Memory B cell (primary cell): Measurements from ENCODE around the gene SORCS1.

Experiments used
- ATAC-seq: fragments of 150-1000 bp; cut with Tn5 transposase; 2 replicates; pipeline ENCODE4 v1.10.0; 2021; ENCODE audit warnings: low read depth, mild to moderate bottlenecking, moderate library complexity
- DNase-seq, 2 donors: peaks; one replicate each; pipeline ENCODE4 v3.0.0; 2022; ENCODE audit warnings: low spot score in 2 of 2
- H3K27ac Mint-ChIP-seq: one replicate; pipeline ENCODE4 v1.8.0; 2022; ENCODE audit warnings: mild to moderate bottlenecking, moderate library complexity, mixed read lengths
- H3K27me3 Mint-ChIP-seq: one replicate; pipeline ENCODE4 v1.8.0; 2022; ENCODE audit warnings: mixed read lengths
- H3K36me3 Mint-ChIP-seq: one replicate; pipeline ENCODE4 v1.8.0; 2022; ENCODE audit warnings: mild to moderate bottlenecking, mixed read lengths
- H3K4me1 Mint-ChIP-seq: one replicate; pipeline ENCODE4 v1.8.0; 2022; ENCODE audit warnings: mixed read lengths
- H3K4me3 Mint-ChIP-seq: one replicate; pipeline ENCODE4 v1.8.0; 2022; ENCODE audit warnings: mild to moderate bottlenecking, moderate library complexity, mixed read lengths
- H3K9me3 Mint-ChIP-seq: one replicate; pipeline ENCODE4 v1.8.0; 2022; ENCODE audit warnings: mixed read lengths

The SORCS1 gene

GRCh38 chr10:107163881-107164861 lies at the start of gene SORCS1:
Gene SORCS1, minus strand, starts transcription at chr10:107164706.
- no peak within 1 kb of the TSS for H3K27ac Mint-ChIP-seq
- peaks cover 13% of the 10 kb centered on the region for H3K27me3 Mint-ChIP-seq
- peaks cover 3% of the 10 kb centered on the region for H3K36me3 Mint-ChIP-seq
- H3K9me3 Mint-ChIP-seq, result no peaks in the 10 kb centered on the region
- H3K4me3 Mint-ChIP-seq, result no peak within 1 kb of the TSS
- peaks cover 3% of the 10 kb centered on the region for H3K4me1 Mint-ChIP-seq
- ATAC-seq, result no peak
- no peak for DNase-seq

GRCh38 chr10:107214261-107214660 lies 49.8 kb upstream of the SORCS1 start:
- Mint-ChIP-seq H3K9me3 (peaks cover 1% of the 10 kb centered on the region), H3K4me1 (no peaks in the 10 kb centered on the region), H3K27ac (no peak overlapping the region), H3K27me3 (no peaks in the 10 kb centered on the region), H3K36me3 (no peaks in the 10 kb centered on the region), H3K4me3 (no peak overlapping the region)
- ATAC-seq, result no peak
- no peak for DNase-seq

- Mint-ChIP-seq H3K27me3 (no peaks in the 10 kb centered on the region), H3K4me1 (no peaks in the 10 kb centered on the region), H3K27ac (no peak overlapping the region), H3K36me3 (no peaks in the 10 kb centered on the region), H3K4me3 (no peak overlapping the region), H3K9me3 (peaks cover 3% of the 10 kb centered on the region)
- DNase-seq (no peak), ATAC-seq (no peak)
These were observed 49.4 kb upstream of the SORCS1 start for GRCh38 chr10:107213861-107214260.

GRCh38 chr10:107206833-107207232 lies 42.3 kb upstream of the SORCS1 start:
- no peaks in the 10 kb centered on the region for H3K4me1 Mint-ChIP-seq

GRCh38 chr10:107169516-107169915 lies 5.0 kb upstream of the SORCS1 start:
- Mint-ChIP-seq H3K27ac (no peak overlapping the region), H3K4me1 (peaks cover 3% of the 10 kb centered on the region), H3K27me3 (peaks cover 8% of the 10 kb centered on the region), H3K36me3 (peaks cover 3% of the 10 kb centered on the region), H3K4me3 (no peak overlapping the region), H3K9me3 (no peaks in the 10 kb centered on the region)
- DNase-seq (no peak), ATAC-seq (no peak)

More at GRCh38 chr10:107206833-107207232, 42.3 kb upstream of the SORCS1 start:
- H3K4me3 Mint-ChIP-seq, result no peak overlapping the region
- DNase-seq, result no peak
- ATAC-seq, result no peak
- H3K27me3 Mint-ChIP-seq, result no peaks in the 10 kb centered on the region
- no peaks in the 10 kb centered on the region for H3K36me3 Mint-ChIP-seq
- peaks cover 11% of the 10 kb centered on the region for H3K9me3 Mint-ChIP-seq
- no peak overlapping the region for H3K27ac Mint-ChIP-seq

GRCh38 chr10:107168738-107169137 lies 4.2 kb upstream of the SORCS1 start:
- H3K36me3 Mint-ChIP-seq, result peaks cover 3% of the 10 kb centered on the region
- H3K9me3 Mint-ChIP-seq, result no peaks in the 10 kb centered on the region
- no peak overlapping the region for H3K27ac Mint-ChIP-seq
- H3K27me3 Mint-ChIP-seq, result peaks cover 9% of the 10 kb centered on the region
- H3K4me1 Mint-ChIP-seq, result peaks cover 3% of the 10 kb centered on the region
- DNase-seq (no peak), ATAC-seq (no peak)
- H3K4me3 Mint-ChIP-seq, result no peak overlapping the region

- ATAC-seq (no peak), DNase-seq (no peak)
- H3K9me3 Mint-ChIP-seq, result no peaks in the 10 kb centered on the region
- H3K27ac Mint-ChIP-seq, result no peak overlapping the region
- H3K36me3 Mint-ChIP-seq, result peaks cover 3% of the 10 kb centered on the region
- no peak overlapping the region for H3K4me3 Mint-ChIP-seq
- H3K27me3 Mint-ChIP-seq, result peaks cover 13% of the 10 kb centered on the region
- H3K4me1 Mint-ChIP-seq, result peaks cover 3% of the 10 kb centered on the region
These were observed 1.9 kb upstream of the SORCS1 start for GRCh38 chr10:107166403-107166802.

- DNase-seq (no peak), ATAC-seq (no peak)
- Mint-ChIP-seq H3K27me3 (peaks cover 13% of the 10 kb centered on the region), H3K36me3 (peaks cover 3% of the 10 kb centered on the region), H3K4me1 (peaks cover 3% of the 10 kb centered on the region), H3K4me3 (no peak overlapping the region), H3K9me3 (no peaks in the 10 kb centered on the region), H3K27ac (no peak overlapping the region)
These were observed 486 bp upstream of the SORCS1 start for GRCh38 chr10:107164992-107165391.

GRCh38 chr10:107163076-107163855 lies 1.2 kb downstream of the SORCS1 start:
- H3K9me3 Mint-ChIP-seq, result no peaks in the 10 kb centered on the region
- H3K27ac Mint-ChIP-seq, result no peak overlapping the region
- ATAC-seq, result no peak
- DNase-seq, result no peak
- peaks cover 13% of the 10 kb centered on the region for H3K27me3 Mint-ChIP-seq
- peaks cover 3% of the 10 kb centered on the region for H3K4me1 Mint-ChIP-seq
- peaks cover 3% of the 10 kb centered on the region for H3K36me3 Mint-ChIP-seq
- no peak overlapping the region for H3K4me3 Mint-ChIP-seq

GRCh38 chr10:107160866-107161265 lies 3.6 kb downstream of the SORCS1 start:
- Mint-ChIP-seq H3K36me3 (peaks cover 3% of the 10 kb centered on the region), H3K4me1 (peaks cover 3% of the 10 kb centered on the region), H3K27me3 (peaks cover 10% of the 10 kb centered on the region)

GRCh38 chr10:107159871-107160270 lies 4.6 kb downstream of the SORCS1 start:
- ATAC-seq, result no peak
- H3K27ac Mint-ChIP-seq, result no peak overlapping the region
- DNase-seq, result no peak
- no peak overlapping the region for H3K4me3 Mint-ChIP-seq
- H3K9me3 Mint-ChIP-seq, result no peaks in the 10 kb centered on the region
- peaks cover under 1% of the 10 kb centered on the region for H3K36me3 Mint-ChIP-seq
- H3K27me3 Mint-ChIP-seq, result peaks cover 5% of the 10 kb centered on the region
- H3K4me1 Mint-ChIP-seq, result peaks cover under 1% of the 10 kb centered on the region

More at GRCh38 chr10:107160866-107161265, 3.6 kb downstream of the SORCS1 start:
- no peak overlapping the region for H3K4me3 Mint-ChIP-seq
- ATAC-seq (no peak), DNase-seq (no peak)
- H3K27ac Mint-ChIP-seq, result no peak overlapping the region
- no peaks in the 10 kb centered on the region for H3K9me3 Mint-ChIP-seq

- no peaks in the 10 kb centered on the region for H3K27me3 Mint-ChIP-seq
- H3K4me3 Mint-ChIP-seq, result no peak overlapping the region
- H3K9me3 Mint-ChIP-seq, result peaks cover 7% of the 10 kb centered on the region
- no peak overlapping the region for H3K27ac Mint-ChIP-seq
- H3K4me1 Mint-ChIP-seq, result no peaks in the 10 kb centered on the region
- H3K36me3 Mint-ChIP-seq, result peaks cover 4% of the 10 kb centered on the region
- no peak for DNase-seq
- ATAC-seq, result no peak
These were observed 7.4 kb downstream of the SORCS1 start for GRCh38 chr10:107157071-107157470.

- Mint-ChIP-seq H3K27me3 (no peaks in the 10 kb centered on the region), H3K4me3 (no peak overlapping the region), H3K4me1 (no peaks in the 10 kb centered on the region), H3K9me3 (peaks cover 12% of the 10 kb centered on the region), H3K36me3 (peaks cover 4% of the 10 kb centered on the region), H3K27ac (no peak overlapping the region)
- no peak for DNase-seq
- no peak for ATAC-seq
These were observed 12.4 kb downstream of the SORCS1 start for GRCh38 chr10:107152087-107152486.

GRCh38 chr10:107148906-107149305 lies 15.6 kb downstream of the SORCS1 start:
- H3K27me3 Mint-ChIP-seq, result peaks cover under 1% of the 10 kb centered on the region
- no peaks in the 10 kb centered on the region for H3K4me1 Mint-ChIP-seq
- H3K4me3 Mint-ChIP-seq, result no peak overlapping the region
- H3K36me3 Mint-ChIP-seq, result peaks cover 4% of the 10 kb centered on the region
- H3K9me3 Mint-ChIP-seq, result peaks cover 14% of the 10 kb centered on the region
- no peak overlapping the region for H3K27ac Mint-ChIP-seq
- no peak for ATAC-seq
- no peak for DNase-seq
